ENCODE data around the gene CITED4. TPM values are rescaled to one million over a fixed set of nuclear protein-coding genes. Genes with fewer than 3 reads are reported as not detected.

Gene CITED4
- total and polyA plus RNA-seq, 9 of the 15 experiments (the other 6 are each of a cell fraction or from before 2014, with no cell fraction given), result 0.11 to 1.2 (median 0.17) TPM; not detected in 2

- TF ChIP-seq ZBTB26 (CRISPR knock-in tag; IDR thresholded peaks at IDR 0.05) (no peak), THAP12 (CRISPR knock-in tag; IDR thresholded peaks at IDR 0.05) (no peak), TGIF2 (CRISPR knock-in tag; IDR thresholded peaks at IDR 0.05) (no peak), CXXC5 (CRISPR knock-in tag; IDR thresholded peaks at IDR 0.05) (peak; percentile 67), ELF1 (tag; IDR thresholded peaks at IDR 0.05) (no peak), DPF2 (IDR thresholded peaks at IDR 0.05) (peak; percentile 91), ZZZ3 (IDR thresholded peaks at IDR 0.05) (no peak), TCFL5 (CRISPR knock-in tag; conservative IDR thresholded peaks at IDR 0.05) (no peak), KDM4B (IDR thresholded peaks at IDR 0.05; ENCODE audit: borderline replicate concordance in 2 of 2, low read depth in 1 of 2) (no peak), THRAP3 (IDR thresholded peaks at IDR 0.05; ENCODE audit: borderline replicate concordance) (no peak), ATF4 (CRISPR knock-in tag; IDR thresholded peaks at IDR 0.05) (no peak)
- TF ChIP-seq, protein P1, sequence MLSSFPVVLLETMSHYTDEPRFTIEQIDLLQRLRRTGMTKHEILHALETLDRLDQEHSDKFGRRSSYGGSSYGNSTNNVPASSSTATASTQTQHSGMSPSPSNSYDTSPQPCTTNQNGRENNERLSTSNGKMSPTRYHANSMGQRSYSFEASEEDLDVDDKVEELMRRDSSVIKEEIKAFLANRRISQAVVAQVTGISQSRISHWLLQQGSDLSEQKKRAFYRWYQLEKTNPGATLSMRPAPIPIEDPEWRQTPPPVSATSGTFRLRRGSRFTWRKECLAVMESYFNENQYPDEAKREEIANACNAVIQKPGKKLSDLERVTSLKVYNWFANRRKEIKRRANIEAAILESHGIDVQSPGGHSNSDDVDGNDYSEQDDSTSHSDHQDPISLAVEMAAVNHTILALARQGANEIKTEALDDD (IDR thresholded peaks at IDR 0.05), result peak; percentile 64
- TF ChIP-seq, protein P2, sequence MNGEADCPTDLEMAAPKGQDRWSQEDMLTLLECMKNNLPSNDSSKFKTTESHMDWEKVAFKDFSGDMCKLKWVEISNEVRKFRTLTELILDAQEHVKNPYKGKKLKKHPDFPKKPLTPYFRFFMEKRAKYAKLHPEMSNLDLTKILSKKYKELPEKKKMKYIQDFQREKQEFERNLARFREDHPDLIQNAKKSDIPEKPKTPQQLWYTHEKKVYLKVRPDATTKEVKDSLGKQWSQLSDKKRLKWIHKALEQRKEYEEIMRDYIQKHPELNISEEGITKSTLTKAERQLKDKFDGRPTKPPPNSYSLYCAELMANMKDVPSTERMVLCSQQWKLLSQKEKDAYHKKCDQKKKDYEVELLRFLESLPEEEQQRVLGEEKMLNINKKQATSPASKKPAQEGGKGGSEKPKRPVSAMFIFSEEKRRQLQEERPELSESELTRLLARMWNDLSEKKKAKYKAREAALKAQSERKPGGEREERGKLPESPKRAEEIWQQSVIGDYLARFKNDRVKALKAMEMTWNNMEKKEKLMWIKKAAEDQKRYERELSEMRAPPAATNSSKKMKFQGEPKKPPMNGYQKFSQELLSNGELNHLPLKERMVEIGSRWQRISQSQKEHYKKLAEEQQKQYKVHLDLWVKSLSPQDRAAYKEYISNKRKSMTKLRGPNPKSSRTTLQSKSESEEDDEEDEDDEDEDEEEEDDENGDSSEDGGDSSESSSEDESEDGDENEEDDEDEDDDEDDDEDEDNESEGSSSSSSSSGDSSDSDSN (IDR thresholded peaks at IDR 0.05; ENCODE audit: borderline replicate concordance in 1 of 2, low read depth in 2 of 2, low read length in 2 of 2), result 0 out of 4 replicates have a peak, but pooled peaks have one; percentile 9 to 16
Observed at GRCh38 chr1:40840526-40841323, 21.4 kb downstream of the CITED4 start (continued).

All from K562 (cell line).